ENCODE data around the gene KRTAP2-4.
"Not testable (repeated sequence)": the region's sequence is repeated elsewhere in the genome, so short reads cannot be mapped to it uniquely, and the experiment has no call there.

KRTAP2-4 gene

DNA sequence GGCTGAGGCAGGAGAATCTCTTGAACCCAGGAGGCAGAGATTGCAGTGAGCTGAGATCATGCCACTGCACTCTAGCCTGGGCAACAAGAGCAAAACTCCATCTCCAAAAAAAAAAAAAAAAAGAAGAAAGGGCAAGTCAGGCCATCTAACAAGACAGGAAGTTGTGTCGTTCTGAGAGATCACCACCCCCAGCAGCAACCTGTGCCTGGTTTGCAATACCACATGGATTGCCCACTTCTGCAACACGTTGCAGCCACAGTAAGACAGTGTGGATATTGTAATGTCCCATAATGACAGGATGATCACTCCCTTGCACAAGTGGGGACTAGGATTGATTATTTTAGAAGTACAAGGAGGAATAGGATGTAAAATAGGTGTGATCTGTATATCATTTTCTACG is 3.4 kb upstream of the KRTAP2-4 start:
- no peak for DNase-seq

DNA sequence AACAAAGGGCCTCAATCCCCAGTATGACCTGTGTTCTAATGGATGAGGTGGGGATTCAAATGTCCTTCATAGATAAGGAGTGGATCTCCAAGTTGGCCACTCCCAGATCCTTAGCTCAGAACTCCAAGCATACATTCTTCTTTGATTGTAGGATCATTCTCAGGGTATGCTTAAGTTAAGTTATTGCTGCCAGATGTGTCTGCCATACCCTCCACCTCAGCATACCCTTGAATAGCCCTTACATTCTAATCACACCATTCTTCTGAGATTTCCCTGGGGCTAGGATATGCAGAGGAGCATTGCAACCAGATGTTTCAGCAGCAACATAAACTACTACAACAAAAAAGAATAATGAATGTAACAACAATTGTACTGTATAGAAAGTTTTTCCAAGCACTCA is 1.6 kb upstream of the KRTAP2-4 start:
- no peak for DNase-seq

DNA sequence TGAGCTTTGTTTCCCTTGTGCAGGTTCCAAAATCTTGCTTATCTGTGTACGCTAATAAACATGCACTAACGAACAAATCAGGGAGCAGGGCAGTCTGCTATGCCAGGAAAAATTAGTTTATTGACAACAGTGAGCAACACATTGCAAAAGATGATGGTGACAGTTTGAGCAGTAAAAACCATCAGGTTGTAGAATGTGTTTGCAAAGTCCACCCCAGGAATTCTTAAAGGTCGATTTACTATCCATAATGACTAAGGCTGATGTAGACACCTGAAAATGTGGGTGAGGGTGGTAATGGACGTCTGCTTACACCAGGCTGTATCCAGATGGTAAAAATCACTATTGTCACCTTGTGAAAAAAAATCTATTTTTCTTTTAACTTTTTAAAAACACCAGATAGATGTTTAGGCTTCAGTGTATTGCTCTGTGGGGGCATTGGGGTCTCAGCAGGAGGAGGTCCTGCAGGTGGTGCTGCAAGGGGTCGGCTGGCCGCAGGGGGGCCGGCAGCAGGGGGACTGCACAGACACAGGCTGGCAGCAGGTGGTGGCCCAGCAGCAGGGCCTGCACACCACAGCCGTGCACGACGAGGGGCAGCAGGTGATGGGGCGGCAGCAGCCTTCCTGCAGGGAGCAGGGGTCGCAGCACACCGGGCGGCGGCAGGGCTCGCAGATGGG is 526 bp downstream of the KRTAP2-4 start:
- DNase-seq: not testable (repeated sequence)

DNA sequence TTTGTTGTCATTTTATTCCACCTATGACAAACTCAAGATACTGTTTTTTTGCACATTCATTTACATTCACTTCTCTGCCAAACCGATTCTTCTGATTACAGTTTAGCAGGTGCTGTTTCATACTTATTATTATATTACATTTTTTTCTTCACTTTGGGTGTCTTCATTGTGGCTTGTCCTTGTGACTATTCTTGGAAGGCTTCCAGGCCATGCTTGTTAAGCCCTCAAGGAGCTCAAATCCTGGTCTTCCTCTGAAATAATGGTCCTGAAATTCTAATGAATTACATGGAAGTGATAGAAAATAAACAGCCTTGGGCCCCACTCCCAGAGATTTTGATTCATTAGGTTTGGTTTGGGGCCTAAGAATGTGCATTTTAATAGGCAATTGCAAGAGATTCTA is 1.4 kb downstream of the KRTAP2-4 start:
- DNase-seq: no peak

DNA sequence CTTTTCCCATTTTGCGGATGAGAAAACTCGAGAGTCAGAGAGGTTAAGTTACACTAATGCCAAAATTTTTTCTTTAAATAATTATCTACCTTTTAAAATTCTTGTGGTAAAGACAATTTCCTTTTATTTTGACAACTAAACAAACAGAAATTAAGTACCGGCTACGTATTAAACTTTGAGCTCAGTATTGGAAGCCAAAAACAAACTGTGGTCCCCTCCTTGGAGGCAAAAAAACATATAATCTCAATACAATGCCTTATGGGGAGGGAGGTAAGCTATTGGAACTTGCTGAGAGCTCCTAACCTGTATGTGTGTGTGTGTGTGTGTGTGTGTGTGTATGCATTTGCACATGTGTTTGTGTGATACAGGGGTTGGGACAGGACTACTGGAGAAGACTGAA is 2.2 kb downstream of the KRTAP2-4 start:
- DNase-seq: no peak

DNA sequence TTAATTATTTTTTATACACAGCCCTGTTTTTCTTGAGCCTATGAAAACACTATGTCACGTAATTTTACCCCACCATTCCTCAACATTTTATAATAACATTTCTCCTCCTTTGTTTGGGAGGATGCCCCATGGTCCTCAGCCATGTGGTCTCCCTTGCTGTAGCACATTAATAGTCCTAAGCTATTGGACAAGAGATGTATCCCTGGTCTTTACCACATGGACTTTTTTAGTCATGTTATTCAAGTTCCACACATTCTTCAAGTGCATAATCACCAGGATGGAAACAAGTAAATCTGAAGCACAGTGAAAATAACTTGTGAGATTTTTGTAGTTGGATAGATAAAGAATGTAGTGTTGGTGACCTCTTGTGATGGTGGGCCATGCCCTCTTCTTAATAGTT is 3.7 kb downstream of the KRTAP2-4 start:
- DNase-seq: no peak

DNA sequence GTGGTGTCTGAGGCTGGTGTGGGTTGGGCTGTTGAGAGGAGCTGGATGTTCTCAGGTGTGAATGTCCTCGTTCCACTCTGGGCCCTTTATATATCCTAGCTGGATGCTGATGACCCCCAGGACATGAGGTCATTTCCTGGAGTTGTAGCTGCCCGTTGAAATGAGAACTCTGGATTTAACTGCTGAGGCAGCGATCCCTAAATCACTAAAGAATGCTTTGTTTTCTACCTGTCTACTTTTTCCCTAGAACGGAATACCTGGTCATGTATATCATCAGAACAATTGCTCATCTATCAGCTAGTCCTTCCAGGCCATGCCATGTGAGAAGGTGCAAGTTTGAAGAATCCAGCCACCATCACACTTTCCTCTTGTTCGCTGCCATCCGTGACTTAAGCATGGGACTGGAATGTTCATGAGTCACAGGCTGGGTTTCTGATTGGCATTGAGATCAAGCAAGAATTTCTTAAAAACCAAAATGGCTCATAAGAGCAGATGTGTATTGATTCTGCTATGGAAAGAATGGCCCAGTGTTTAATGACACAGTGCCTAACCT is 5.6 kb downstream of the KRTAP2-4 start, which contains the start of gene KRTAP2-3:
Gene KRTAP2-3 (minus strand): TSS at position 63 of the 553 bp plus-strand sequence. CDS start 64 bp downstream, outside the sequence.
- DNase-seq: no peak

DNA sequence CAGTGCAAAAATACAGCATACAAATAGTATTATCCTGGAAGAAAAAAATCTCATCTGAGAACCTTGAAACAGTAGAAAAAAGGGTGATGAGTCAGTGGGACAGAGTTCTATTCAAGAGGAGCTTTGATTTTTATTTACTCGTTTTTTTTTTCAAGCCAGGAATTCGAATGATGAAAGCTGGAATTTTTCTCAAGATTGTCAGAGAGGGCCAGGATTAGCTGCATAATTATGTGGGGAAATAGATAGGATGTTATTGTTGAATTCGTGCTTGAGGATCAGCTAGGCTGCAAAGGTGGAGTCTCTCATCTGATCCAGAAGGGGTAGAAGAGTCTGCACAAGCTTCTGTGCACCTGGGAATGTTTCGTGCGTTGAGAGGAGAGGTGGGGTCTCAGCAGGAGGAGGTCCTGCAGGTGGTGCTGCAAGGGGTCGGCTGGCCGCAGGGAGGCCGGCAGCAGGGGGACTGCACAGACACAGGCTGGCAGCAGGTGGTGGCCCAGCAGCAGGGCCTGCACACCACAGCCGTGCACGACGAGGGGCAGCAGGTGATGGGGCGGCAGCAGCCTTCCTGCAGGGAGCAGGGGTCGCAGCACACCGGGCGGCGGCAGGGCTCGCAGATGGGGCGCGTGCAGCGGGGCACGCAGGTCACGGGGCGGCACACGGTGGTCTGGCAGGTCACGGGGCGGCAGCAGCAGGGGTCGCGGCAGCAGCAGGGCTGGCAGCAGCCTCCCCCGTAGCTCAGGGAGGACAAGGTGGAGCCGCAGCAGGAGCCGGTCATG is 6.2 kb downstream of the KRTAP2-4 start:
- DNase-seq: not testable (repeated sequence)

DNA sequence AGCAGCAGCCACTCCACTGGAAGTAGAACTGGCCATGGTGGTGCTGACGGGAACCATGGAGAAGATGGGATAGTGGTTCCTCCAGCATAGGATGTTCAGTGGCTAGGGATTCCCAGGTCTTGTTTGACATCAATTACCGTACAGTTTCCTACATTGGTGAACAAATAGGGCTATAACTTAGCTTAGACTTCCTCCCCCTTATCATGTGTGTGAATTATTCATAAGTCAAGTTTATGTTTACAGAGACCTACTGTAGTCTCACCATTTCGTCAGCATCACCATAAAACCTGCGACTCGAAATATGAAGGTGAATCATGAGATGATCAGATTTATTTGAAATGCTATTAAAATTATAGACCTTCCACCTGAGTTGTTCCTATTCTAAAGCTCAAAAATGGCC is 6.9 kb downstream of the KRTAP2-4 start:
- no peak for DNase-seq

DNA sequence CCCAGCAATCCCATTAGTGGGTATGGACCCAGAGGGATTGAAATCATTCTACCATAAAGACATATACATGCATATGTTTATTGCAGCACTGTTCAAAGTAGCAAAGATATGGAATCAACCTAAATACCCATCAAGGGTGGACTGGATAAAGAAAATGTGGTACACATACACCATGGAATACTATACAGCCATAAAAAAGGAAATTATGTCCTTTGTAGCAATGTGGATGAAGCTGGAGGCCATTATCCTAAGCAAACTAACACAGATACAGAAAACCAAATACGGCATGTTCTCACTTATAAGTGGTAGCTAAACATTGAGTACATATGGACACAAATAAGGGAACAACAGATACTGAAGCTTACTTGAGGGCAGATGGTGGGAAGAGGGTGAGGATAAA is 8.1 kb downstream of the KRTAP2-4 start:
- no peak for DNase-seq

DNA sequence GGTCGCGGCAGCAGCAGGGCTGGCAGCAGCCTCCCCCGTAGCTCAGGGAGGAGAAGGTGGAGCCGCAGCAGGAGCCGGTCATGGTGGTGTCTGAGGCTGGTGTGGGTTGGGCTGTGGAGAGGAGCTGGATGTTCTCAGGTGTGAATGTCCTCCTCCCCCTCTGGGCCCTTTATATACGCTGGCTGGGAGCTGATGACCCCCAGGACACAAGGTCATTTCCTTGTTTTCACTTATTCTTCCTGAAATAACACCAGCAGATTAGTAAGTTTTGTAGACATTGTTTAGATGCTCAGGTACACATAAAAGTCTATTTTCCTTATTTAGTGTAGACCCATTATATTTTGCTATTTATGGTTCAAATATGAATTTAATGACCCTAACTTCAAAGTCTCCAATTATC is 10.5 kb downstream of the KRTAP2-4 start, which contains the start of gene KRTAP2-2:
Gene KRTAP2-2 (minus strand): TSS at position 101 of the 400 bp plus-strand sequence. CDS start 19 bp downstream, at position 82.
- DNase-seq: not testable (repeated sequence)

DNA sequence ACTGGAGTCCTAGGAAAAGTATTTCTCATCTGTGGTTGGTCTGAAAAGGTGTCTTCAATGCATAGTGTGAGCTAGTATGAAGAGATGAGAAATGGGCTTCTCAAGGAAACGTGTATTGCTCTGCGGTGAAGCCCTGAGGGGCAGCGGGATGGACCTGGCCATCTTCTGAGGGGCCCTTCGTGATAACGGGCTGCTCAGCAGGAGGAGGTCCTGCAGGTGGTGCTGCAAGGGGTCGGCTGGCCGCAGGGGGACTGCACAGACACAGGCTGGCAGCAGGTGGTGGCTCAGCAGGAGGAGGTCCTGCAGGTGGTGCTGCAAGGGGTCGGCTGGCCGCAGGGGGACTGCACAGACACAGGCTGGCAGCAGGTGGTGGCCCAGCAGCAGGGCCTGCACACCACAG is 11.1 kb downstream of the KRTAP2-4 start:
- not testable (repeated sequence) for DNase-seq

DNA sequence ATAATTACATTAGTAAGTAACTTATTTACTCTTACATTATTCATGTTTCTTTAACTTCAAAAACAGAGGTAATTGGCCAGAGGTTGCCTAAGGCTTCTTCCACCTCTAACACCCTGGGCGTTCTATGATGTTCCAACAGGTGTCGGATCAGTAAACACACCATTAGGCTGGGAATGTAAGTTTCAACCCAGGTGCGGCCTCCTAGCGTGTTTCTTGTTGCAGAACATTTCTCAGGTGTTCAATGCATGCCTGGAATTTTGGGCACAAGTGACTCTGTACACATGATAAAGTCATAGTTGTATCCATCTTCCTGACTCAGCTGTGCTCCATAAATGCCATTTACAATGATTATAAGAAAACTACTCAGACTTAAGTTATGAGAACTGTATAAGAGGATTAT is 11.7 kb downstream of the KRTAP2-4 start:
- no peak for DNase-seq

DNA sequence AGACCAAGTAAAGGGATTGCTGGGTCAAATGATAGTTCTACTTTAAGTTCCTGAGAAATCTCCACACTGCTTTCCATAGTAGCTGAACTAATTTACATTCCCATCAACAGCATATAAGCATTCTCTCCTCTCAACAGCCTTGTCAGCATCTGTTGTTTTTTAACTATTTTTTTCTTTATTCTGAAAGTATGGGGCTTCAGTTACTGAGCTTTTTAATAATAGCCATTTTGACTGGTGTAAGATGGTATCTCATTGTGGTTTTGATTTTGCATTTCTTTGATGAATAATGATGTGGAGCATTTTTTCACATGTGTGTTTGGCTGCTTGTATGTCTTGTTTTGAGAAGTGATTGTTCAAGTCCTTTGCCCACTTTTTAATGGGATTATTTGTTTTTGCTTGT is 13.1 kb downstream of the KRTAP2-4 start:
- DNase-seq: no peak

DNA sequence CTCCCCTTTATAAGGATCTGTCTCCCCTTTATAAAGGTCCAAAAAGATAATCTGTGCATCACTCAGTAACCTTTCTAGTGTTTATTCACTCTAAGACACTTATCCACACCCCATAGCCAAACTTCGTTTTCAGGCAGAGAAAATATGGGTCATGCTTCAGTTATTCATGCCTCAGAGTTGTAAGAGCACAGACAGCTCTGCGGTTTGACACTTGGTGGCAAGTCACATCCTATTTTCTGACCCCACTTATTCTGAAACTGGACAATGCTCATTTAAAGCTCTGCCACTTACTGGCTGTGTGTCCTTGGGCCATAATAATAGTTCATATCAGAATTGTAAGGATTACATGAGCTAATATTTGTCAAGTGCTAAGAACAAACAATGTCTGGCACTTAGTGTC is 16.6 kb downstream of the KRTAP2-4 start:
- no peak for DNase-seq

DNA sequence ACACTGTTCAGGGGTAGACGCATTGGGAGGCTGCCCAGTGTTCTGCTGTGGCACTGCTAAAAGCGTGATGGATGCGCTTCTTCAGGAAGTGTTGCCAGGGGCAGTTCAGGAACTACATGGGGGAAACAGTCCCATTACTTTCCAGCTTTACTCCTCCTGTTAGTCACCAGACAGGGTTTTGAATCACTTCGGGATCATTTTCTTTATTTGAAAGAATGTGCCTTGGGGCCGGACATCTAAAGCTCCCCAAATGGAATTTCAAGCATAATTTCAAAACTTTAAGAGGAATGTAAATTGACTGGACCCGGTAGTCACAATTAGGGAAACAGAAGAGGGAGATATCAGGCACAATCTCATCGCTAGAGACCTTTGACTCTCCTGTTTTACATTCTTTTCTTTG is 17.2 kb downstream of the KRTAP2-4 start:
- DNase-seq: no peak

DNA sequence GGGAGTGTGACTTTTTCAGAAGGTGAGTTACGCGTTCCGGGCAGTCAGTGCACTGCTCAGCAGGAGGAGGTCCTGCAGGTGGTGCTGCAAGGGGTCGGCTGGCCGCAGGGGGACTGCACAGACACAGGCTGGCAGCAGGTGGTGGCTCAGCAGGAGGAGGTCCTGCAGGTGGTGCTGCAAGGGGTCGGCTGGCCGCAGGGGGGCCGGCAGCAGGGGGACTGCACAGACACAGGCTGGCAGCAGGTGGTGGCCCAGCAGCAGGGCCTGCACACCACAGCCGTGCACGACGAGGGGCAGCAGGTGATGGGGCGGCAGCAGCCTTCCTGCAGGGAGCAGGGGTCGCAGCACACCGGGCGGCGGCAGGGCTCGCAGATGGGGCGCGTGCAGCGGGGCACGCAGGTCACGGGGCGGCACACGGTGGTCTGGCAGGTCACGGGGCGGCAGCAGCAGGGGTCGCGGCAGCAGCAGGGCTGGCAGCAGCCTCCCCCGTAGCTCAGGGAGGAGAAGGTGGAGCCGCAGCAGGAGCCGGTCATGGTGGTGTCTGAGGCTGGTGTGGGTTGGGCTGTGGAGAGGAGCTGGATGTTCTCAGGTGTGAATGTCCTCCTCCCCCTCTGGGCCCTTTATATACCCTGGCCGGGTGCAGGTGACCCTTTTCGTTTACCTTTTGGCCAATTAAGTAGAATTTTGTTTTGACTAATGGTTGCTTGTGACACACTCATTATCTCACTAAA is 18.8 kb downstream of the KRTAP2-4 start, which contains the start of gene KRTAP2-1:
Gene KRTAP2-1 (minus strand): TSS at position 582 of the 731 bp plus-strand sequence. CDS start 49 bp downstream, at position 533.
- not testable (repeated sequence) for DNase-seq

DNA sequence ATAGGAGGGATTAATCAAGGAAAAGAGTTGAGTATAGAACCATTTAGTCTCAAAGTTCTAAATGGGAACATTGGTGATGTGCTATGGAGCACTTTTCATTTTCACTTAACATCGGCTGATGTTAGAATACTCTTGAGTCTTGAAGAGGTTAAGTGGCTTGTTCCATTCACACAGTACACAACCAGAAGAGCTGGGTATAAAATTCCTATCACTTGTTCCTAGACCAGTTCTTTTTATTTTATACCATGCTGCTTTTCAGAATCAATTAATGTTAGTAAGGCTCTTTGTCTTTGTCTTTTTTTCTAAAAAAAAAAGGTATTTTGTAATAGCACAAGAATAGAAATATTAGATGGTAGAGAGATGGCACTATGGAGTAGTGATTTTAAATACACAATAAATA is 22.7 kb downstream of the KRTAP2-4 start:
- no peak for DNase-seq

DNA sequence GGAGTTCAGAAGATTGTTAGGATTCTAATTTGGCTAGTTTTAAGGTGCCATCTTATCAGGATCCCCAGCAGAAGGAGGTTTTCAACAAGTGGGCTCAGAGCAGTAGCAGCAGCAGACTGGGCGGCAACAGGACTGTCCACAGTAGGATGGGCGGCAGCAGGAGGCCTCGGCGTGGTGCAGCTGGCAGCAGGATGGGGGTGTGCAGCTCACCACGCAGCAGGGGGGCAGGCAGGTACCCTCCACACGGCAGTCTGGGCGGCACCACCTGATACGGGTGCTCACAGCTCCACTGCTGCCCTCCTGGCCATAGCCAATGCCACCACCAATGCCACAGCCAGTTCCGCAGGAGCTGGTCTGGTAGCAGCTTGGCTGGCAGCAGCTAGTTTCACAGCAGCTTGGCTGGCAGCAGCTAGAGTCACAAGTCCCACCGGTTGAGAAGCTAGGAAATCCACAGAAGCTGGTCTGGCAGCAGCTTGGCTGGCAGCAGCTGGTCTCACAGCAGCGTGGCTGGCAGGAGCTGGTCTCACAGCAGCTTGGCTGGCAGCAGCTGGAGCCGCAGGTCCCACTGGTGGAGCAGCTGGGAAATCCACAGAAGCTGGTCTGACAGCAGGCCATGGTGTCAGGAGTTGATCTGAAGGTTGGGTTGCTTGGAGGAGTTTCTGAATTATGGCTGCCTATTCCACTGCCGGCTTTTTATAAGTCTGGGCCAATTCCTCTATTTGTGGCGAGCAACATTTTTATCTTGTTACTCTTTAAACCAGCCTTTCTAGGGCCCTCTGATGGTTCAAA is 24.7 kb downstream of the KRTAP2-4 start, which contains the start of gene KRTAP1-1:
Gene KRTAP1-1 (minus strand): TSS at position 668 of the 789 bp plus-strand sequence. CDS start 53 bp downstream, at position 615.
- DNase-seq: peak; percentile 20

DNA sequence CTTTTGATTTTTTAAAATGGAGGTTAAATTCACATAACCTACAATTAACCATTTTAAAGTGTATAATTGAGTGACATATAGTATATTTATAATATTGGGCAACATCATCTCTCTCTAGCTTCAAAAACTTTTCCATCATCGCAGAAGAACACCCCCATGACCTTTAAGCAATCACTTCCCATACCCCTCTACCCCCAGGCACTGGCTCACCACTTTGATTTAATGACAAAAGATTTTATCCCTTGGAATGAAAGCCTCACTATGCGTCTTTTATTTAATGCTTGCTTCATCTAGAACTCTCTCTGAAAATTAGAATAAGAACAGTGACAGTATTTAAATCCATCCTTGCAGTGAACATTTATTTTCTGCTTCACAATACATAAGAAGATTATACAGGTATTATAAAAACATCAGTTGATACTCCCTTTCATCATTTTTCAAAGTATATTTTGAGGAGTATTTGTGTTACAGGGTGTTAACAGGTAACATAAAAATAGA is 27.8 kb downstream of the KRTAP2-4 start:
- DNase-seq: no peak

DNA sequence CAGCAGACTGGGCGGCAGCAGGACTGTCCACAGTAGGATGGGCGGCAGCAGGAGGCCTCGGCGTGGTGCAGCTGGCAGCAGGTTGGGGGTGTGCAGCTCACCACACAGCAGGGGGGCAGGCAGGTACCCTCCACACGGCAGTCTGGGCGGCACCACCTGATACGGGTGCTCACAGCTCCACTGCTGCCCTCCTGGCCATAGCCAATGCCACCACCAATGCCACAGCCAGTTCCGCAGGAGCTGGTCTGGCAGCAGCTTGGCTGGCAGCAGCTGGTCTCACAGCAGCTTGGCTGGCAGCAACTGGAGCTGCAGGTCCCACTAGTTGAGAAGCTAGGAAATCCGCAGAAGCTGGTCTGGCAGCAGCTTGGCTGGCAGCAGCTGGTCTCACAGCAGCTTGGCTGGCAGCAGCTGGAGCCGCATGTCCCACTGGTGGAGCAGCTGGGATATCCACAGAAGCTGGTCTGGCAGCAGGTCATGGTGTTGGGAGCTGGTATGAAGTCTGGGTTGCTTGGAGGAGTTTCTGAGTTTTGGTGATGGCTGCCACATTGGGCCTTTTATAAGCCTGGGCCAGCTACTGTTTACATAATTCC is 31.2 kb downstream of the KRTAP2-4 start, which contains the start of gene KRTAP1-3:
Gene KRTAP1-3 (minus strand): TSS at position 529 of the 590 bp plus-strand sequence. CDS start 53 bp downstream, at position 476.
- DNase-seq: peak; percentile 66

All from NCI-H510A (cell line).